MM.1S (cell line): ENCODE measurements around the gene DIPK1B.

Experiments
- DNase-seq: peaks from one replicate; pipeline ENCODE4 v3.0.0-alpha.2; 2015
- H2AFZ ChIP-seq: fragments of 300-600 bp; sonication (generic); 2 replicates; pipeline ENCODE4 v1.6.0; 2016; ENCODE audit warnings: antibody characterized with exemption, low read length
- H3F3A ChIP-seq: fragments of 300-600 bp; sonication (generic); 2 replicates; pipeline ENCODE4 v1.6.1; 2016; ENCODE audit warnings: mild to moderate bottlenecking, antibody characterized with exemption, low read length, moderate library complexity, mixed read lengths; ENCODE audit not compliant: insufficient read depth
- H3K27ac ChIP-seq: fragments of 300-600 bp; sonication (generic); 2 replicates; pipeline ENCODE4 v1.5.1; 2016; ENCODE audit warnings: mild to moderate bottlenecking, low read length
- H3K27me3 ChIP-seq: fragments of 300-600 bp; sonication (generic); replicated peaks from 2 replicates; pipeline ENCODE4 v1.6.0; 2016; ENCODE audit warnings: low read length; ENCODE audit not compliant: insufficient read depth
- H3K36me3 ChIP-seq: fragments of 300-600 bp; sonication (generic); replicated peaks from 2 replicates; pipeline ENCODE4 v1.6.1; 2016; ENCODE audit warnings: mild to moderate bottlenecking, low read length, mixed read lengths; ENCODE audit not compliant: insufficient read depth
- H3K4me1 ChIP-seq: fragments of 300-600 bp; sonication (generic); 2 replicates; pipeline ENCODE4 v1.6.1; 2016; ENCODE audit warnings: low read length, mixed read lengths
- H3K4me2 ChIP-seq: fragments of 300-600 bp; sonication (generic); 2 replicates; pipeline ENCODE4 v1.6.0; 2016; ENCODE audit warnings: low read depth, low read length
- H3K4me3 ChIP-seq: fragments of 300-600 bp; sonication (generic); 2 replicates; pipeline ENCODE4 v1.5.1; 2016; ENCODE audit warnings: low read length, mixed read lengths
- H3K79me2 ChIP-seq: fragments of 300-600 bp; sonication (generic); 2 replicates; pipeline ENCODE4 v1.6.1; 2016; ENCODE audit warnings: mixed run types, low read length, mixed read lengths
- H3K9ac ChIP-seq: fragments of 300-600 bp; sonication (generic); 2 replicates; pipeline ENCODE4 v1.6.1; 2016; ENCODE audit warnings: low read length, mixed read lengths
- H3K9me2 ChIP-seq: fragments of 300-600 bp; sonication (generic); replicated peaks from 2 replicates; pipeline ENCODE4 v1.6.1; 2016; ENCODE audit warnings: mild to moderate bottlenecking, low read length, mixed read lengths; ENCODE audit not compliant: insufficient read depth
- H3K9me3 ChIP-seq: fragments of 300-600 bp; sonication (generic); replicated peaks from 2 replicates; pipeline ENCODE4 v1.6.1; 2016; ENCODE audit warnings: mild to moderate bottlenecking, low read length, mixed read lengths; ENCODE audit not compliant: insufficient read depth
- H4K20me1 ChIP-seq: fragments of 300-600 bp; sonication (generic); 2 replicates; pipeline ENCODE4 v1.6.1; 2016; ENCODE audit warnings: mild to moderate bottlenecking, low read length, moderate library complexity, mixed read lengths; ENCODE audit not compliant: insufficient read depth
- EZH2 ChIP-seq: fragments of 300-600 bp; sonication (generic); optimal IDR thresholded peaks from 2 replicates; pipeline ENCODE3; 2017; ENCODE audit warnings: low read depth, mild to moderate bottlenecking, antibody characterized with exemption, low read length, mixed read lengths
- EZH2phosphoT487 ChIP-seq: fragments of 300-600 bp; sonication (generic); IDR thresholded peaks from 2 replicates; pipeline ENCODE4 v1.6.1; 2018; ENCODE audit warnings: antibody characterized with exemption, low read length
- TF ChIP-seq, protein P1 (sequence below): fragments of 300-600 bp; sonication (generic); IDR thresholded peaks from 2 replicates; pipeline ENCODE4 v1.5.1; 2016; ENCODE audit warnings: antibody characterized with exemption, low read length, mixed read lengths

Gene DIPK1B

DNA sequence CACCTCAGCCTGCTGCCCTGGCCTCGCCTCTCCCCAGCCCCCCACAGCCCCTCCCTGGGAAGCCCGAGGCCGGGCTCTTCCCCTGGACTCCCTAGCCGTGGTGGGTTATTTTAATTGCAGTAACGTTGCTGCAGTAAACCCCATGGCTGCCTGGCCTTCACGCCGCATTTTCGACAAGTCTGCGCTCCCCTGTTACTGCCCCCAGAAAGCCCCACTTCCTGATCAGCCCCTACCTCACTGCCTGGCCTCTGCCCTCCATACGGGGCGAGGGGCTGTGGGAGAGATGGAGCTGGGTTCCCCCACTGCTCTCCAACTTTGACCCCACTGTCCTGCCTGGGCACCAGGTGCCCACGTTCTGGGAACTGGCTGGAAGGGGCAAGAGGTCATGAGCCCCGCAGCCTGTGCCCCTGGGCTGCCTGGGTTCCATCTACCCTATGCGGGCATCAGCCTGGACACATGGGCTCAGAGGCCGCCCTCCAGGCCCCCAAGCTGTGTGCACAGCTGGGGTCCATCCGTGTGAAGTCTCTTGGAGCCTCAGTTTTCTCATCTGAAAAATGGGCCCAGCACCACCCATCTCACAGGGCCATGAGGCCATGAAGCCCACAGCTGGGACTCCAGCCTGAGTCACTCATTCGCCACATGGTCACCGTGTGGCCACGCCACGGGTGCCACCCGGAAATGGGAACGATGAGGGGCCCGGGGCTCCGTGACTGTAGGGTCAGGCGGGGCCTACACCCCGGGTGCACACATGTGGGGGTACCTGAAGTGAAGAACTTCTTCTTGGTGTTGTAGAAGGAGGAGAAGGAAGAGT, 38.2 kb upstream of the DIPK1B start:
- Histone ChIP-seq H3K27me3 (peaks cover 94% of the 10 kb centered on the region), H3K4me1 (no peaks in the 10 kb centered on the region), H3K4me3 (no peak overlapping the region), H3K9me2 (no peaks in the 10 kb centered on the region), H4K20me1 (no peaks in the 10 kb centered on the region), H2AFZ (no peak overlapping the region), H3K9me3 (no peaks in the 10 kb centered on the region), H3K27ac (no peak overlapping the region), H3K36me3 (no peaks in the 10 kb centered on the region), H3K79me2 (no peaks in the 10 kb centered on the region), H3K9ac (no peak overlapping the region), H3K4me2 (no peak overlapping the region), H3F3A (no peaks in the 10 kb centered on the region)
- DNase-seq: no peak
- TF ChIP-seq, protein P1, sequence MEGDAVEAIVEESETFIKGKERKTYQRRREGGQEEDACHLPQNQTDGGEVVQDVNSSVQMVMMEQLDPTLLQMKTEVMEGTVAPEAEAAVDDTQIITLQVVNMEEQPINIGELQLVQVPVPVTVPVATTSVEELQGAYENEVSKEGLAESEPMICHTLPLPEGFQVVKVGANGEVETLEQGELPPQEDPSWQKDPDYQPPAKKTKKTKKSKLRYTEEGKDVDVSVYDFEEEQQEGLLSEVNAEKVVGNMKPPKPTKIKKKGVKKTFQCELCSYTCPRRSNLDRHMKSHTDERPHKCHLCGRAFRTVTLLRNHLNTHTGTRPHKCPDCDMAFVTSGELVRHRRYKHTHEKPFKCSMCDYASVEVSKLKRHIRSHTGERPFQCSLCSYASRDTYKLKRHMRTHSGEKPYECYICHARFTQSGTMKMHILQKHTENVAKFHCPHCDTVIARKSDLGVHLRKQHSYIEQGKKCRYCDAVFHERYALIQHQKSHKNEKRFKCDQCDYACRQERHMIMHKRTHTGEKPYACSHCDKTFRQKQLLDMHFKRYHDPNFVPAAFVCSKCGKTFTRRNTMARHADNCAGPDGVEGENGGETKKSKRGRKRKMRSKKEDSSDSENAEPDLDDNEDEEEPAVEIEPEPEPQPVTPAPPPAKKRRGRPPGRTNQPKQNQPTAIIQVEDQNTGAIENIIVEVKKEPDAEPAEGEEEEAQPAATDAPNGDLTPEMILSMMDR: no peak
- no peak for TF ChIP-seq EZH2phosphoT487
- TF ChIP-seq EZH2: no peak

DNA sequence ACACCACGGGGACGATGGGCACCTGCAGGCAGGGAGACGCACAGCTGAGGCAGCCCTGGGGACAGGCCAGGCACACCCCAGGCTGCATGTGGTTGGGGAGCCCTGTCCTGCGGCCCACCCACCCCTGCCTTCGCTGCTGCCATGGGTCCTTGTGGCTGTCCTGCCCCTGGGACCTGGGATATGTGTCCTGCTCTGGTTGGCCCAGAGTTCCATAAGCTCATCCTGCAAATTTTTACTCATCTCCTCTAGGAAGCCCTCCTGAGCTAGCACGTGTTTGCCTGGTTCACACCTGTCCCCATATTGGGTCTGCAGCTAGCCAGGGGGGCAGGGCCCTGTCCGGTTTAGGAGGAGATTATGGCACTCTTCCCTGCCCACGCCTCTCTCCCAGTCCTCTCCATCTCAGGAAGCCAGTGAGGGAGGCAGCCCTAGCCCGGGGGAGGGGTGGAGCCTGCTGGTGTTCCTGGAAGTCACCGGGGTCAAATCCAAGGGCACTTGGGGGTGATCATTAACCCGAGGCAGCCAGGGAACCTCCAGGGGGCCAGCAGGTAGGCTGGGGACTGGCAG, 37.5 kb upstream of the DIPK1B start:
- no peak overlapping the region for H3K27ac ChIP-seq
- no peak overlapping the region for H3K9ac ChIP-seq
- H3K36me3 ChIP-seq: no peaks in the 10 kb centered on the region
- H3K4me2 ChIP-seq: no peak overlapping the region
- no peak overlapping the region for H3K4me3 ChIP-seq
- H3K4me1 ChIP-seq: no peaks in the 10 kb centered on the region
- no peaks in the 10 kb centered on the region for H3K79me2 ChIP-seq
- no peak for DNase-seq
- no peaks in the 10 kb centered on the region for H3F3A ChIP-seq
- H3K9me2 ChIP-seq: no peaks in the 10 kb centered on the region
- peaks cover 94% of the 10 kb centered on the region for H3K27me3 ChIP-seq
- H4K20me1 ChIP-seq: no peaks in the 10 kb centered on the region
- no peak for TF ChIP-seq EZH2phosphoT487
- TF ChIP-seq, protein P1: no peak
- no peak for TF ChIP-seq EZH2
- H2AFZ ChIP-seq: no peak overlapping the region
- H3K9me3 ChIP-seq: no peaks in the 10 kb centered on the region

DNA sequence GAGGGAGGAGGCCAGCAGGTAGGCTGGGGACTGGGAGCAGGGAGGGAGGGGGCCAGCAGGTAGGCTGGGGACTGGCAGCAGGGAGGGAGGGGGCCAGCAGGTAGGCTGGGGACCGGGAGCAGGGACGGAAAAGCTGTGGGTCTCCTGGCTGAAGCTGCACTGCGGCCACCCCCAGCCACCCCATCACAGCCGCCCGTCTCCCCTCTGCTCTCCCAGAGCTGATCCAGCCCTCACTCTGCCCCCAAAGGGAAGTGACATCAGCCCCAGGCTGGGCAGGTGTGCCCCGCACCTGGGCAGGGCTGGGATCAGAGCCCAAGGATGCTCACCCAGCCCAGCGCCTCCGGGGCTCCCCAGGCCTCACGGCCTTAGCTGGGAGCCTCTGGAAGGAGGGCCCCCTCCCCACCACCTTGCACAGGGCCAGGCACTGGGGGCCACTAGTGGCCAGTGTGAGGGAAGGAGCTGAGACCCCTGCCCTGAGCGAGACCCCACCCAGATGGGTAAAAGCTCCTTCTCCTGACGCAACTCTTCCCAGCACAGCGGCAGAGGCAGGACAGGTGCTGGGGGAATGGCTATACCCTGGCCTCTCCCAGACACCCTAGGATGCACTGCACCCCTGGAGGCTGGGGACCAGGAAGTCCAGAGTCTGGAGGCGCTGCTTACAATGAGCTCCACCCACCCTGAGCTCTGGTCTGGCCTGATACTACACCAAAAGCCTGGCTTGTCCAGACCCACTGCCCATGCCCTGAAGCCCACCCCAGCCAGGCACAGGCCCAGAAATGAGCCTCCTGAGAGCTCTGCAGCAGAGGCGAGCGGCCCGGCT, 36.7 kb upstream of the DIPK1B start:
- TF ChIP-seq, protein P1: no peak
- TF ChIP-seq EZH2phosphoT487 (no peak), EZH2 (no peak)
- Histone ChIP-seq H3K9ac (no peak overlapping the region), H3K9me3 (no peaks in the 10 kb centered on the region), H3F3A (no peaks in the 10 kb centered on the region), H3K9me2 (no peaks in the 10 kb centered on the region), H3K36me3 (no peaks in the 10 kb centered on the region), H3K27me3 (peaks cover 94% of the 10 kb centered on the region), H3K4me2 (no peak overlapping the region), H3K4me3 (no peak overlapping the region), H4K20me1 (no peaks in the 10 kb centered on the region), H3K27ac (no peak overlapping the region), H2AFZ (no peak overlapping the region), H3K79me2 (no peaks in the 10 kb centered on the region), H3K4me1 (no peaks in the 10 kb centered on the region)
- DNase-seq: no peak
